HepG2 (cell line): Measurements from ENCODE around the gene ELP5. TPM values are rescaled to one million over a fixed set of nuclear protein-coding genes. Genes with fewer than 3 reads are reported as not detected.
A peak's percentile ranks its signal among the peaks of the same experiment; 100 is the strongest.

ENCODE experiments used
- FOXC1 ChIP-seq: sonication (generic); formaldehyde crosslinking; IDR thresholded peaks from 2 replicates; pipeline ENCODE4 v1.8.0; 2022; ENCODE audit warnings: mild to moderate bottlenecking, missing genetic modification reagents, borderline replicate concordance
- KAT8 ChIP-seq: IDR thresholded peaks from 2 replicates; pipeline ENCODE4 v1.6.1; 2016; ENCODE audit warnings: missing genetic modification reagents, missing compliant biosample characterization
- MAZ ChIP-seq, 2 experiments: sonication (generic) in 1 of 2; formaldehyde crosslinking in 1 of 2; IDR thresholded peaks; 2 replicates each; pipeline versions ENCODE4 v1.5.0 to v1.6.1; 2012 to 2020; ENCODE audit warnings: low read depth in 2 of 2, mild to moderate bottlenecking in 2 of 2, borderline replicate concordance in 1 of 2, improper control_type of control experiment in 1 of 2, low read length in 1 of 2, missing genetic modification reagents in 1 of 2, moderate library complexity in 1 of 2
- NR2F2 ChIP-seq: IDR thresholded peaks from 2 replicates; pipeline ENCODE4 v1.6.1; 2012; ENCODE audit warnings: low read depth, inconsistent platforms, borderline replicate concordance
- PHF8 ChIP-seq: sonication (generic); formaldehyde crosslinking; IDR thresholded peaks from 2 replicates; pipeline ENCODE4 v1.5.0; 2020; ENCODE audit warnings: missing genetic modification reagents
- POLR2G ChIP-seq: fragments of 200-400 bp; formaldehyde crosslinking; IDR thresholded peaks from 2 replicates; pipeline ENCODE4 v1.6.1; 2018; ENCODE audit warnings: mild to moderate bottlenecking, low read depth, low read length, moderate library complexity
- RAD51 ChIP-seq: fragments of 450-650 bp; IDR thresholded peaks from 2 replicates; pipeline ENCODE4 v1.6.1; 2016; ENCODE audit warnings: borderline replicate concordance
- SOX6 ChIP-seq, 2 experiments: fragments of 450-650 bp in 1 of 2; sonication (generic) in 1 of 2; formaldehyde crosslinking in 1 of 2; IDR thresholded peaks; 2 replicates each; pipeline versions ENCODE4 v1.4.0 to v1.6.1; 2017 to 2020; ENCODE audit warnings: antibody characterized with exemption in 1 of 2, mild to moderate bottlenecking in 1 of 2, missing genetic modification reagents in 1 of 2
- ZBTB26 ChIP-seq: IDR thresholded peaks from 2 replicates; pipeline ENCODE4 v1.6.1; 2016; ENCODE audit warnings: missing compliant biosample characterization, missing genetic modification reagents, borderline replicate concordance
- ZNF101 ChIP-seq: sonication (generic); formaldehyde crosslinking; IDR thresholded peaks from 2 replicates; pipeline ENCODE4 v1.4.0; 2020; ENCODE audit warnings: mild to moderate bottlenecking, low read depth, missing genetic modification reagents, borderline replicate concordance
- ZNF235 ChIP-seq: sonication (generic); formaldehyde crosslinking; IDR thresholded peaks from 2 replicates; pipeline ENCODE4 v1.8.1; 2023; ENCODE audit warnings: mild to moderate bottlenecking, missing genetic modification reagents, borderline replicate concordance
- polyA plus RNA-seq, 8 experiments: library from polyadenylated mRNA; depleted of rRNA in 3 of 8; stranded (reverse) in 7 of 8; unstranded in 1 of 8; fragments of >200 nt; fragmentation: Illumina TruSeq in 4 of 8; extraction: Trizol in 4 of 8; gene quantifications; 2 replicates each; pipeline versions ENCODE4 v1.2.1 to v1.2.3, GENCODE V29; 2011 to 2016; ENCODE audit warnings: low read depth in 4 of 8, missing spikeins in 1 of 8, mixed read lengths in 1 of 8; ENCODE audit not compliant: insufficient read depth in 1 of 8
- total RNA-seq, 5 experiments: library from RNA; depleted of rRNA; stranded (reverse); fragments of >200 nt; fragmentation: Illumina TruSeq; extraction: Trizol; gene quantifications; 2 replicates each; pipeline ENCODE4 v1.2.3, GENCODE V29; 2016; ENCODE audit warnings: low read depth in 1 of 5
- TF ChIP-seq, protein P1 (sequence below): sonication (generic); formaldehyde crosslinking; IDR thresholded peaks from 2 replicates; pipeline ENCODE4 v1.4.0; 2020; ENCODE audit warnings: missing genetic modification reagents
- TF ChIP-seq, protein P2 (sequence below): sonication (generic); formaldehyde crosslinking; IDR thresholded peaks from 2 replicates; pipeline ENCODE4 v1.4.0; 2020; ENCODE audit warnings: mild to moderate bottlenecking, missing genetic modification reagents
- TF ChIP-seq, protein P3 (sequence below): IDR thresholded peaks from 2 replicates; pipeline ENCODE4 v1.6.1; 2016

The ELP5 gene
- total and polyA plus RNA-seq, 2 of the 13 experiments (the other 11 are each of a cell fraction or from before 2014, with no cell fraction given) = 67.6 to 69.8 TPM

DNA sequence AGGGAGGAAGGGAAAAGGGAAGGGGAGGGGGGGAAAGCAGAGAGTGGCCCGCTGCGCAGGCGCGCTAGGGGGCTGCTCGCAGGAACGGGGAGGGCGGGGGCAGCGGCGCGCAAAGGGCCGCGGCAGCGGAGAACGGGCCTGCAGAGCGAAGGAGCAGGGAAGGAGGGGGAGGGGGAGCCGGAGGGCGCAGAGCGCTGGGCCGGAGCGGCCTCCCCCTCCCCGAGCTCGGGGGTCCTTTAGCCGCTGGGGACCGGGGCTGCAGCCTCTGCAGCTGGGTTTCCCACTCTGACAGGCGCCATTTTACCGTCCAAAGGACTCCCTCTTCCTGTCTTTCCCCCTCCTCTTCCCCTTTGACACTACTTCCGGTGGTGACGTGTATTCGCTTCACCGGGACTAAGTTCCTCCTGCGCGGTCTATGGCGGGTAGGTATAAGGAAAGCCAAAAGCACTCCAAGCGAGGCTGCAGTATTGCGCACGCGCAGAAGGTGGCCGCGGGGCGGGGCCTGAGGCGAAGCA, 297 bp upstream of the ELP5 start, which contains the start of gene CTDNEP1 (continued):
- TF ChIP-seq, protein P1, sequence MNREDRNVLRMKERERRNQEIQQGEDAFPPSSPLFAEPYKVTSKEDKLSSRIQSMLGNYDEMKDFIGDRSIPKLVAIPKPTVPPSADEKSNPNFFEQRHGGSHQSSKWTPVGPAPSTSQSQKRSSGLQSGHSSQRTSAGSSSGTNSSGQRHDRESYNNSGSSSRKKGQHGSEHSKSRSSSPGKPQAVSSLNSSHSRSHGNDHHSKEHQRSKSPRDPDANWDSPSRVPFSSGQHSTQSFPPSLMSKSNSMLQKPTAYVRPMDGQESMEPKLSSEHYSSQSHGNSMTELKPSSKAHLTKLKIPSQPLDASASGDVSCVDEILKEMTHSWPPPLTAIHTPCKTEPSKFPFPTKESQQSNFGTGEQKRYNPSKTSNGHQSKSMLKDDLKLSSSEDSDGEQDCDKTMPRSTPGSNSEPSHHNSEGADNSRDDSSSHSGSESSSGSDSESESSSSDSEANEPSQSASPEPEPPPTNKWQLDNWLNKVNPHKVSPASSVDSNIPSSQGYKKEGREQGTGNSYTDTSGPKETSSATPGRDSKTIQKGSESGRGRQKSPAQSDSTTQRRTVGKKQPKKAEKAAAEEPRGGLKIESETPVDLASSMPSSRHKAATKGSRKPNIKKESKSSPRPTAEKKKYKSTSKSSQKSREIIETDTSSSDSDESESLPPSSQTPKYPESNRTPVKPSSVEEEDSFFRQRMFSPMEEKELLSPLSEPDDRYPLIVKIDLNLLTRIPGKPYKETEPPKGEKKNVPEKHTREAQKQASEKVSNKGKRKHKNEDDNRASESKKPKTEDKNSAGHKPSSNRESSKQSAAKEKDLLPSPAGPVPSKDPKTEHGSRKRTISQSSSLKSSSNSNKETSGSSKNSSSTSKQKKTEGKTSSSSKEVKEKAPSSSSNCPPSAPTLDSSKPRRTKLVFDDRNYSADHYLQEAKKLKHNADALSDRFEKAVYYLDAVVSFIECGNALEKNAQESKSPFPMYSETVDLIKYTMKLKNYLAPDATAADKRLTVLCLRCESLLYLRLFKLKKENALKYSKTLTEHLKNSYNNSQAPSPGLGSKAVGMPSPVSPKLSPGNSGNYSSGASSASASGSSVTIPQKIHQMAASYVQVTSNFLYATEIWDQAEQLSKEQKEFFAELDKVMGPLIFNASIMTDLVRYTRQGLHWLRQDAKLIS (CRISPR knock-in tag) = no peak
- TF ChIP-seq PHF8 (CRISPR knock-in tag) (no peak; the same call in 1 of the 2 replicates), ZBTB26 (CRISPR knock-in tag) (no peak), ZNF101 (CRISPR knock-in tag) (no peak), NR2F2 (no peak), RAD51 (no peak), POLR2G (peak; percentile 58), SOX6 (IDR thresholded peaks at IDR 0.05) (no peak), SOX6 (CRISPR knock-in tag; IDR thresholded peaks at IDR 0.05) (no peak), KAT8 (CRISPR knock-in tag) (peak; percentile 88; the same call in 1 of the 2 replicates), MAZ (IDR thresholded peaks at IDR 0.05; ENCODE audit: borderline replicate concordance, low read depth, low read length) (peak; percentile 25), MAZ (CRISPR knock-in tag; IDR thresholded peaks at IDR 0.05; ENCODE audit: low read depth) (peak; percentile 26; the same call in 1 of the 2 replicates), ZNF235 (CRISPR knock-in tag) (no peak), FOXC1 (no peak)
- TF ChIP-seq, protein P2, sequence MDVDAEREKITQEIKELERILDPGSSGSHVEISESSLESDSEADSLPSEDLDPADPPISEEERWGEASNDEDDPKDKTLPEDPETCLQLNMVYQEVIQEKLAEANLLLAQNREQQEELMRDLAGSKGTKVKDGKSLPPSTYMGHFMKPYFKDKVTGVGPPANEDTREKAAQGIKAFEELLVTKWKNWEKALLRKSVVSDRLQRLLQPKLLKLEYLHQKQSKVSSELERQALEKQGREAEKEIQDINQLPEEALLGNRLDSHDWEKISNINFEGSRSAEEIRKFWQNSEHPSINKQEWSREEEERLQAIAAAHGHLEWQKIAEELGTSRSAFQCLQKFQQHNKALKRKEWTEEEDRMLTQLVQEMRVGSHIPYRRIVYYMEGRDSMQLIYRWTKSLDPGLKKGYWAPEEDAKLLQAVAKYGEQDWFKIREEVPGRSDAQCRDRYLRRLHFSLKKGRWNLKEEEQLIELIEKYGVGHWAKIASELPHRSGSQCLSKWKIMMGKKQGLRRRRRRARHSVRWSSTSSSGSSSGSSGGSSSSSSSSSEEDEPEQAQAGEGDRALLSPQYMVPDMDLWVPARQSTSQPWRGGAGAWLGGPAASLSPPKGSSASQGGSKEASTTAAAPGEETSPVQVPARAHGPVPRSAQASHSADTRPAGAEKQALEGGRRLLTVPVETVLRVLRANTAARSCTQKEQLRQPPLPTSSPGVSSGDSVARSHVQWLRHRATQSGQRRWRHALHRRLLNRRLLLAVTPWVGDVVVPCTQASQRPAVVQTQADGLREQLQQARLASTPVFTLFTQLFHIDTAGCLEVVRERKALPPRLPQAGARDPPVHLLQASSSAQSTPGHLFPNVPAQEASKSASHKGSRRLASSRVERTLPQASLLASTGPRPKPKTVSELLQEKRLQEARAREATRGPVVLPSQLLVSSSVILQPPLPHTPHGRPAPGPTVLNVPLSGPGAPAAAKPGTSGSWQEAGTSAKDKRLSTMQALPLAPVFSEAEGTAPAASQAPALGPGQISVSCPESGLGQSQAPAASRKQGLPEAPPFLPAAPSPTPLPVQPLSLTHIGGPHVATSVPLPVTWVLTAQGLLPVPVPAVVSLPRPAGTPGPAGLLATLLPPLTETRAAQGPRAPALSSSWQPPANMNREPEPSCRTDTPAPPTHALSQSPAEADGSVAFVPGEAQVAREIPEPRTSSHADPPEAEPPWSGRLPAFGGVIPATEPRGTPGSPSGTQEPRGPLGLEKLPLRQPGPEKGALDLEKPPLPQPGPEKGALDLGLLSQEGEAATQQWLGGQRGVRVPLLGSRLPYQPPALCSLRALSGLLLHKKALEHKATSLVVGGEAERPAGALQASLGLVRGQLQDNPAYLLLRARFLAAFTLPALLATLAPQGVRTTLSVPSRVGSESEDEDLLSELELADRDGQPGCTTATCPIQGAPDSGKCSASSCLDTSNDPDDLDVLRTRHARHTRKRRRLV (CRISPR knock-in tag) = no peak
- TF ChIP-seq, protein P3, sequence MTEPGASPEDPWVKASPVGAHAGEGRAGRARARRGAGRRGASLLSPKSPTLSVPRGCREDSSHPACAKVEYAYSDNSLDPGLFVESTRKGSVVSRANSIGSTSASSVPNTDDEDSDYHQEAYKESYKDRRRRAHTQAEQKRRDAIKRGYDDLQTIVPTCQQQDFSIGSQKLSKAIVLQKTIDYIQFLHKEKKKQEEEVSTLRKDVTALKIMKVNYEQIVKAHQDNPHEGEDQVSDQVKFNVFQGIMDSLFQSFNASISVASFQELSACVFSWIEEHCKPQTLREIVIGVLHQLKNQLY (CRISPR knock-in tag) = peak; percentile 8
